HG02588 (cell line): ENCODE measurements around the gene GTPBP4.
"Not testable (repeated sequence)": the region's sequence is repeated elsewhere in the genome, so short reads cannot be mapped to it uniquely, and the experiment has no call there.

ENCODE experiments used
- ATAC-seq: cut with Tn5 transposase; IDR thresholded peaks from one replicate; pipeline ENCODE4 v1.9.1; 2021; ENCODE audit warnings: mild to moderate bottlenecking, moderate library complexity; ENCODE audit not compliant: unreplicated experiment

The GTPBP4 gene

GRCh38 chr10:988667-989545 is 672 bp downstream of the GTPBP4 start:
- no peak for ATAC-seq

GRCh38 chr10:990808-991207 is 2.6 kb downstream of the GTPBP4 start:
- ATAC-seq = no peak

- peak; percentile 34 for ATAC-seq
These were observed 4.2 kb downstream of the GTPBP4 start for GRCh38 chr10:992467-992866.

GRCh38 chr10:992871-993270 is 4.6 kb downstream of the GTPBP4 start:
- peak; percentile 5 for ATAC-seq

- no peak for ATAC-seq
These were observed 6.8 kb downstream of the GTPBP4 start for GRCh38 chr10:994836-995558.

GRCh38 chr10:995559-995926 is 7.3 kb downstream of the GTPBP4 start:
- no peak for ATAC-seq

GRCh38 chr10:996031-996430 is 7.8 kb downstream of the GTPBP4 start:
- ATAC-seq = no peak

GRCh38 chr10:997266-998022 is 9.2 kb downstream of the GTPBP4 start:
- no peak for ATAC-seq

- ATAC-seq = no peak
These were observed 14.3 kb downstream of the GTPBP4 start for GRCh38 chr10:1002425-1003006.

GRCh38 chr10:1003884-1004670 is 15.8 kb downstream of the GTPBP4 start:
- no peak for ATAC-seq

- ATAC-seq = no peak
These were observed 18.3 kb downstream of the GTPBP4 start for GRCh38 chr10:1006573-1006972.

- ATAC-seq = no peak
These were observed 19.3 kb downstream of the GTPBP4 start for GRCh38 chr10:1007583-1007982.

- ATAC-seq = no peak
These were observed 20.8 kb downstream of the GTPBP4 start for GRCh38 chr10:1009071-1009494.

GRCh38 chr10:1009947-1010346 is 21.7 kb downstream of the GTPBP4 start:
- ATAC-seq = not testable (repeated sequence)

- no peak for ATAC-seq
These were observed 22.5 kb downstream of the GTPBP4 start for GRCh38 chr10:1010703-1011102.

- ATAC-seq = no peak
These were observed 23.5 kb downstream of the GTPBP4 start for GRCh38 chr10:1011696-1012095.

- no peak for ATAC-seq
These were observed 27.5 kb downstream of the GTPBP4 start for GRCh38 chr10:1015688-1016087.

GRCh38 chr10:1019362-1019761 is 31.1 kb downstream of the GTPBP4 start:
- no peak for ATAC-seq

GRCh38 chr10:1020460-1020859 is 32.2 kb downstream of the GTPBP4 start:
- no peak for ATAC-seq

GRCh38 chr10:1020958-1021357 is 32.7 kb downstream of the GTPBP4 start:
- no peak for ATAC-seq
